GM20000 (cell line): Measurements from ENCODE around the gene LIMCH1.

Experiments
- DNase-seq: peaks from one replicate; pipeline ENCODE4 v3.0.0; 2012; ENCODE audit warnings: low spot score
- TF ChIP-seq, protein P1 (sequence below): IDR thresholded peaks from 2 replicates; pipeline ENCODE4 v1.5.1; 2012; ENCODE audit warnings: mild to moderate bottlenecking, control low read depth; ENCODE audit errors: extremely low read depth, missing control alignments

The LIMCH1 gene

DNA sequence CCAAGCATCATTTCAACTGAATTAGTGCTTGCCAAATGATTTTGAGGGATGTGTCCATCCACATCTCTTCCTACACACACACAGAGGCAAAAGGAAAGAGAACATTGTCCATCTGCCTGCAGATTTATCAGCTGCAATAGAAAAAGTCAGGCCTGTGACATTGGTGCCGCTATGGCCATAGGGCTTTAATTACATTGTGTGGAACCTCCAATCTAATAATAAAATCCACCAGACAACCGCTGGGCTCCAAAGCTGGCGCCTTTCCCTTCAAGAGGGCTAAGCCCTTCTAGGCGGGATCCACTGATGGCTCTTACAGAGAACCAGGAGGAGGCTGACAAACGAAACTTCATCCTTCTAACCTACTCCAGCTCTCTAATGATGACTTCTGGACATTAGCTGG, 150.0 kb downstream of the LIMCH1 start:
- DNase-seq, result no peak

DNA sequence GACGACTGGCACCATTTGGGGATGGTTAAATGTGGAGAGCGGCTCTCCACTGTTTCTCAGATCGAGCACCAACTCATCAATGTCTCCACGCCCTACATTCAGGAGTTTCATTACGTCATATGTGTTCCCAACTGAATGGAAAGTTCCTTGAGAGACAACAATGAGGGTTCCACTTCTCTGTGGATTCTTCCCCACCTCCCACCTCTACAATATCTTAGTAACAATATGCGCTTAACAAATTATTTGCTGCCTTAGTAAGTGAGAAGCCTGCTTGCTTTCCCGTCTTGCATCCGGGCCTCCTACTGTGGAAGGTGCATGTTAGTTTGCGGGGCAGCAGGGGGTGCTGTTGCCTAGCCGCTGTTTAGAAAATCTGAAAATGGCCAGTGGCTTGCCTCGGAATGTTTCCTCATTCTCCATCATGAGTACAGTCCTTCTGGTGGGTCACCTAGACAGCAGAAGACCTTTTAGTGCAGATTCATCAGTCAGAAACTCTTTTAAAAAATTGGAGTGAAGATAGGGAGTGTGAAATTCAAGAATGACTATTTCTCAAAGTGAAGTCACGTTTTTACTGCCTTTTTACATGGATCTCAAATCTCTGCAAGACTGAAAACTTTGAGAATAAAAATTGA, 154.9 kb downstream of the LIMCH1 start:
- TF ChIP-seq, protein P1, sequence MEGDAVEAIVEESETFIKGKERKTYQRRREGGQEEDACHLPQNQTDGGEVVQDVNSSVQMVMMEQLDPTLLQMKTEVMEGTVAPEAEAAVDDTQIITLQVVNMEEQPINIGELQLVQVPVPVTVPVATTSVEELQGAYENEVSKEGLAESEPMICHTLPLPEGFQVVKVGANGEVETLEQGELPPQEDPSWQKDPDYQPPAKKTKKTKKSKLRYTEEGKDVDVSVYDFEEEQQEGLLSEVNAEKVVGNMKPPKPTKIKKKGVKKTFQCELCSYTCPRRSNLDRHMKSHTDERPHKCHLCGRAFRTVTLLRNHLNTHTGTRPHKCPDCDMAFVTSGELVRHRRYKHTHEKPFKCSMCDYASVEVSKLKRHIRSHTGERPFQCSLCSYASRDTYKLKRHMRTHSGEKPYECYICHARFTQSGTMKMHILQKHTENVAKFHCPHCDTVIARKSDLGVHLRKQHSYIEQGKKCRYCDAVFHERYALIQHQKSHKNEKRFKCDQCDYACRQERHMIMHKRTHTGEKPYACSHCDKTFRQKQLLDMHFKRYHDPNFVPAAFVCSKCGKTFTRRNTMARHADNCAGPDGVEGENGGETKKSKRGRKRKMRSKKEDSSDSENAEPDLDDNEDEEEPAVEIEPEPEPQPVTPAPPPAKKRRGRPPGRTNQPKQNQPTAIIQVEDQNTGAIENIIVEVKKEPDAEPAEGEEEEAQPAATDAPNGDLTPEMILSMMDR, result peak; percentile 90
- DNase-seq, result peak; percentile 43

More for the DNA sequence above, 150.0 kb downstream of the LIMCH1 start:
- TF ChIP-seq, protein P1, result no peak

DNA sequence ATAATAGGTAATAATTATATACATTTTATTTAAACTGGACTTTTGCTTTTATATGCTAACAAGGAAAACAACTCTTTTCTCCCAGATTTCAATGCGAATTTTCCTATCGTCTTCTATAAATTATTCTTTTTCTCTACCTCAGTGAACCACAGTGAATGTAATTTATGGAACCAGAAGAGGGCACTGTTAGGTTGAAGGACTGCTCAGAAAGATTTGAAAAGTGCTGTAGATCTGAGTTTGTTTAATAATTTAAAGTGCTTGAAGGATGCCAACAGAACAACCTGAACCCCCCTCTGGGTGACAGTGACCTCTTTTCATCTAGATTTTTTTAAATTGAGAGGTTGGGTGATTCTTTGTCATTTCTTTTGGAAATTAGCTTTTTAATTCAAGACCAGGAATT, 155.7 kb downstream of the LIMCH1 start:
- TF ChIP-seq, protein P1, result peak; percentile 53
- DNase-seq, result peak; percentile 7

DNA sequence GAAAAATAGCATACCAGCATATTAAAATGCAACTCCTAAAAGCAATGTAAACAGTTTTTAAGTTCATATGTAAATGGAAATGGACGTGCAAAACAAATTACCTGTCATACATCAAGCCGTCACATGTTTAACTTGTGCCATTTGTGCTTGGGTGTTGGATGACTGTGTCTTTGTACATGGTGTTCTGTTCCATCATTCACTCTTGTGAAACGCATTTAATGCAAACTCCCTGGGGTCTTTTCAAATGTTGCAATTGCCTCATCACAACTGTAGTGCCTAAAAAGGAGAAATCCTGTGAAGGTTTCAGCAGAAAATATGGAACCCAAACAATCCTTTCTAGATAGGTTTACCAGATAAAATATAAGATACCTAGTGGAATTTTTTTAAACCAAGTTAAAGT, 158.2 kb downstream of the LIMCH1 start:
- TF ChIP-seq, protein P1, result no peak
- no peak for DNase-seq

DNA sequence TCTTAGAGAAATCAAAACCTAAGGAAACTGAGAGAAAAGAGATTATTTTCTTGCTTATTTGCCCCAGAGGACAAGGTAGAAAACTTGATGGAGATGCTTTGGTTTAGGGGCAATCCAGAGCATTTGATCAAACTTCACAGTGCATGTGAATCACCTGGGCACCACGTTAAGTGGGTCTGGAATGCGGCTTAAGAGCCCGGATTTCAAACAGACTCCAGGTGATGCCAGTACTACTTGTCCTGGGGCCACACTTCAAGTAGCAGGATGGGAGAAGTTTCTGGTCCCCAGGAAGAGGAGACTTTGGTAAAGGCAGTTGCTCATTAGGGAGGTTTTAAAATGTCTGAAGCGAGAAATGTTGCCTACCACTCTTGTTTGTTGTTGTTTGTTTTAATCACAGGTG, 158.8 kb downstream of the LIMCH1 start:
- DNase-seq, result no peak
- TF ChIP-seq, protein P1, result no peak

DNA sequence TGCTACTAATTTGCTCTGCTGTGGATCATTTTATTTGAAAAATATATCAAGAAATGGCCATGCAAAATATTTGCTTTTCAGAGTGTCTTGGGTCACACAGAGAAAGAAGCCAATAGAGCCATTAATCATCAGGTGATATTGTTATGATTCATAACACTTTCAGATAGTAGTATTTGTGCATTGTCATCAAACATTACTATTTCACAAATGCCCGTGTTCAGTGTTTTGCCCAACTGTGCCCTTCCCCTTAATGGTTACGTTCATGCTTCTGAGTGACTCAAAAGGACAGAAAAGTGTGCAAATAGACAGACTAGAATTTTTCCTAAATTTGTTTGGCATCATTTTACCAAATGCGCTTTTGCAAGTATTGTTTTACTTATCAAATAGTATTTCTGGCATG, 164.0 kb downstream of the LIMCH1 start:
- DNase-seq, result no peak
- TF ChIP-seq, protein P1, result no peak

DNA sequence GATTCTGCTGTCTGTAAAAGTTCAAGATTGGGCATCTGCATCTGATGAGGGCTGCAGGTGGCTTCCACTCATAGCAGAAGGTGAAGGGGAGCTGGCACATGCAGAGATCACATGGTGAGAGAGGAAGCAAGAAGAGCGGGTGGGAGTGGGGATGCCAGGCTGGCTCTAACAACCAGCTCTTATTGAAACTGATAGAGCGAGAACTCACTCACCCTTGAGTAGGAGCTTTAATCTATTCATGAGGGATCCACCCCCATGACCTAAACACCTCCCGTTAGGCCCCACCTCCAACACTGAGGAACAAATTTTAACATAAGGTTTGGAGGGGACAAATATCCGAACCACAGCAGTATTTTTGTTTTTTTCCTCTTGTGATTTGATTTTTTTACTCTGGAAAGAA, 164.8 kb downstream of the LIMCH1 start:
- DNase-seq, result no peak
- TF ChIP-seq, protein P1, result no peak
